NCI-H1048 (cell line): Measurements from ENCODE around the gene GRID2.

Experiments
- DNase-seq: peaks from one replicate; lab custom pipeline; 2025; lab: John Stamatoyannopoulos, UW

The GRID2 gene

DNA sequence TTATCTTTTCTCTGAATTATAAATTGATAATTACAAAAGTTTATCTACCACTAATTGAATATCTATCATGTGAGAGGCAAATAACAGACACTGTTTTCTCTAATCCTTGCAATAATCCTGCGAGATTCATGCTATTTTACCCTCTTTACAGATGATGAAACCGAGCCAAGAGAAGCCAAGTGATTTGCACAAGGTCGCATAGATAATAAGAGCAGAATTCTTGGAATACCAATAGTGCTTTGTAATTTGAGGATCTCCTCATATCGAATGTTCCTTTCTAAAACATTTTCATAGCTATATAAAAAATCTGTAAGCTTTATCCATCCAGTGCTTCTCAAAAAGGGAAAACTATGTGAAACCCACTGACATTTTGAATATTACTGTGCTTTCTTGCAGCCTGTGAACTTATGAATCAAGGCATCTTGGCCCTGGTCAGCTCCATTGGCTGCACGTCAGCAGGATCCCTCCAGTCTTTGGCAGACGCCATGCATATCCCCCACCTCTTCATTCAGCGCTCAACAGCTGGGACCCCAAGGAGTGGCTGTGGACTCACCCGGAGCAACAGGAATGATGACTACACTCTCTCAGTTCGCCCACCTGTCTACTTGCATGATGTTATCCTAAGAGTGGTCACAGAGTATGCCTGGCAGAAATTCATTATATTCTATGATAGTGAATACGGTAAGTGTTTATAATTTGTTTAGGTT, 781.0 kb downstream of the GRID2 start:
- DNase-seq: no peak

DNA sequence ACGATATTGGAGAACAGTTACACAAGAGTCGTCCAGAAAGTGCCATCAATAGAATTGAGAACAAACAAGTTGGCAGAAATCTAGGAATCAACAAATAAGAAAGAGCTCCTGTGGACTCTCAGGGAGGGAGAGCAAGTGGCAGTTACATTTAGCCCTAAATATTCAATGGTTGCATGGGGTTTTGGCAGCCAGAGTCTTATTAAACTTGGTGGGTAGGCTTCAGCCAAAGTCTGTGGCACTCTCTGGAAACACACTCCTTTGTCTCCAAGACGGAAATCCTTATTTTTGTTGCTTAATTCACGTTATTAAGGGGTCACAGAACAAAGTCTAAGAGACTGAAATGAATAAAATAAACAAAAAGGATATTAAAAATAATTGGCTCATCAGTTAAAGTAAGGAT, 782.6 kb downstream of the GRID2 start:
- no peak for DNase-seq

DNA sequence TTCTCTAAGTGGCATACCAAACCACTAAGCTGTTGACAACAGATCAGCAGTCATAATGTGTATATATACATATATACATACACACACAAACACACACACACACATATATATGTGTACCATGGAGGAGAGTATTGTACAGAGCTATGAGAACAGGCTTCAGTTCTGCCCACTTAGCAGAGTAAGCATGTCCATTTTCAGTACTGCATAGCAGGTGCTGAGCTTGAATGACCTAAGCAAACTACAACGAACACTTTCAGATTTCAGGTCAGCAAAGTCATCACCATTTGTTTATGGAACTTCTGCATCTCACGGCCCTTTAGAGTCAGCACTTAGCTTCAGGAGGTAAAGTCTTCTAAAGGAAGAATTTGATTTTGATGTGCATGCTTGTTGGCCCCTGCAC, 789.0 kb downstream of the GRID2 start:
- no peak for DNase-seq

DNA sequence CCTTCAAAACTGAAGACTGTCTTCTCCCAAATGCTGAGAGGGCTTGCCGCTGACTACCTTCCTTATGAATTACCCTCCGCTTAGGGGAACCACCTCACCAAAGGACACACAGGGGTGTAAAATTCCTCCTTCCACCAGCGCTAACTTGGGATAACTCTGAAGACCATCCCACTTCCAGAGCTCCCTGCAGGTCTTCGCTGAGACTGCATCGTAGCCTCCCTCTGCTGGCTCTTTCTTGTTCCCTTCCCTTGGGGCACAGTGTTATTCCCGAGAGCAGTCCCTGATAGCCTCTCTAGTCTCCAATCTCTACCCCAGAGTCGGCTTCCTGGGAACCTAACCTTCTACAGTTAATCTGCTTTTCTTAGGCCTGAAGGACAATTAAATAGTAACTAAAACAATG, 799.3 kb downstream of the GRID2 start:
- no peak for DNase-seq

DNA sequence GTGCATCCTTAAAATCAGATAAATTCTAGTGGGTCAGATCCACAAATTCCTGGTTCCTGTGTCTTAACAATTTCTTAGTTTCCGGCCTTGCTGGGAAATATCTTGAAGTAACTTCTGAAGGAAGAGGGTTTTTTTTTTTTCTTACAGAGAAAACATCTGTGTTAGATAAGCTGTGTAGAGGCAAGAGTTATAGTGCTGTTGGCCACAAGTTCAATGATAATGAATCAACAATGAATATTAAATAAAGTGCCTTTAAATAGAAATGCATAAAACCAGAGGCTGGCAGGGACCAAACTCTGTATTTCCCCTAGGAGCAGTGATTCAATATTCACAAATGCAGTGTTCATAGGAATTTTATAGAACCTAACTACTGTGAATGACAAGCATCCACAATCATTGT, 812.9 kb downstream of the GRID2 start:
- no peak for DNase-seq

DNA sequence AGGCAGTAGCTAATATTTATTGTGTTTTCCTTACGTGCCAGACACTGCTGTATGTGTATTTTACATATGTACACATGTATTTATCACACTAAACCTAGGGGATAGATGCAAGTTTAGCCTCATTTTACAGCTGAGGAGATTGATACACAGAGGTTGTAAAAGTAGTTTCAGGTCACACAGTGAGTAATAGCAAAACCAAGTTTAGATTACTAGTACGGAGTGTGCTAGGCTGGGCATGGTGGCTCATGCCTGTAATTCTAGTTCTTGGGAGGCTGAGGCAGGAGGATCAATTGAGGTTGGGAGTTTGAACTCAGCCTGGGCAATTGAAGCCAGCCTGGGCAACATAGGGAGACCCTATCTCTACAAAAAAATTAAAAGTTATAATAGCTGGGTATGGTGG, 823.7 kb downstream of the GRID2 start:
- no peak for DNase-seq

DNA sequence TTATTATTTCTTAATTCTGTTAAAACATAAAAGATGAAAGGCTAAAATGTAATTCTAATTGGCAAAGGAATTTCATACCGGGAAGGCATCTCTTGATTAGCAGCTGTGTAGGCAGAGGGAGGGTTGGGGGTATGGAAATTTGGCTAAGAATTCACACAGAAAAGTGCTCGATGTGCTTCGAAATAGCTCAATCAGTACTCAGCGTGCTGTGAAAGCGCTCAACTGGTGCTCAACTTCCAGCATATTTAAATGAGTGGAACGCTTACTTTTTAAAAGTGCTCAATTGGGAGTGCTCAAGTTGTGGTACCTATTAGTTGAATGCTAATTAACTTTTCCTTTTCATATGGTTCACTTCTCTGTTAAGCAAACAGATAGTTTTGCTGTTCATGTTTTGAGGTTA, 828.9 kb downstream of the GRID2 start:
- DNase-seq: no peak

DNA sequence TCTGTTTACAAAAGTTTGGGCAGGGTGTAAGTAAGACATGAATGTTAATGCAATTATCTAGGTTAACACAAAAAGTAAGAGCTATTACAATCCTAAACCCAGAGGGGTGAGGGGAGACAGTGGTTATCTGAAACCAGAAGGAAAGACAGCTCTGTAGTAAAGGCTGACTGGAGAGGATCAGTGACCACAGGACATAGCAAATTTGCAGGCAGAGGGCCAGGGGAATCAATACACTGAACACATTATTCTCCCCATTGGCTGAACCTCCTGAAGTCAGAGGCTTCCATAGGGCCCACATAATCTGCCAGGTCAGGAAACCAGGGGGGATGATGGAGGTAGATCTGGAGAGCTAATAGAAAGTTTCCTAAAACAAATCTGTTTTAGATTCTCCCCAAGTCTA, 835.4 kb downstream of the GRID2 start:
- no peak for DNase-seq

DNA sequence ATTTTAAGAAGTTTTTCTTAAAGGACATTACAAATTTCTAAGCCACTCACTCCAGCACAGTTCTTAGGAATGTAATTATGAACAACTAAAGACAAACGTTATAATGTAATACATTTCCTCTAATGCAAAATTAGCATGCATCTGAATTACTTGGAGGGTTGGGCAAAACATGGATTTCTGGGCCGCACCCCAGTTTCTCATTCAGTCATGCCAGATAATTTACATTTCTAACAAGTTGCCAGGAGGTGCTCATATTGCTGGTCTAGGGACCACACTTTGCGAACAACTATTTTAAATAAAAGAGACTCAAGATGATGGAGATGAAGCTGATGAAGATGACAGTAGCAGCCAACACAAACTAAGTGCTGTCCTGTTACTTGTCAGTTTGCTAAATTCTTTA, 840.1 kb downstream of the GRID2 start:
- DNase-seq: no peak

DNA sequence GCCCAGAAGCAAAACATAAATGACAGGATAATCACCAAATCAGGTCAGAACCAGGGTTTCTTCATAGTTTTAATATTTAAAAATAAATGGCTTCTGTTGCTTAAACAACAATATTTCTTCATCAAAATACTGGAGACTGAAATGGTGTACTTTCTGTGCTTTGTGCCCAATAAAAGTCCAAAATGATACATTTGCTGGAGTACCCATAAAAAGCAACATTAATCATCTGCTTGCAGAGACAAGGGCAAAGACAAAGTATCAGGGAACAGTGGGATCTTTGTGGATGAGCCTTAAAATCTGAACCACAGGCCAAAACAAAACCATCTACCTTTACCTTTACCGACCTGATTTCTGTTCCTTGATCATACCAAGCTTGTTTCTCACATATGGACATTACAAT, 840.9 kb downstream of the GRID2 start:
- DNase-seq: no peak

DNA sequence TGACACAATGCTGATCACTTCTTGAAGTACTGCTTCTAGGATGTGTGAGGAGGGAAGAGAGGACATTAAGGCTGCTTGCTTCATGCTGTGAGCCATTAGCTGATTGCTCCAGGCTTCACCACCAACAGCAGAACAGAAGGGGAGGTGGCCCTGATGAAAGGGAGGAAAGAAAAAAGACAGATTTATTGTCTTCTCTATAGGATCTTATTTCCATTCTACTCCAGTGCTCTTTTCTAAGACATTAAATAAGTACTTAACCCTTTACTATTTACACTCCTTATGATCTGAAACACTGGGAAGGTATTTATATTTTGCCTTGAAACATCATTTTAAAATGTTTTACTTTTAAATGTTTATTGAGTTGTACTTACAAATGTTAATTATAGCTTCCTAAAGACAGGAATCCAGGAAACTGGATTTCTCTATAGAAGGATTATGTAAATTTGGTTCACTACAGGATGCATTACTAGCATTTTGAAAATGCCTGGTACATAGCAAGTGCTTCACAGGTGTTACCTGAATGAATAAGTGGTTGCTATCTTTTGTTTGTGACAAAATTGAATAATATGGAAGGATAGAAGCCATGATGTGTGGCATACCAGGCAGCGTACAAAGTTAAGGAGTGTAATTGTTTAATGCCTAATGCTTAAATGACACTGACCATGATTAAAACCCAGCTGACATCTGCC, 843.9 kb downstream of the GRID2 start:
- DNase-seq: no peak

DNA sequence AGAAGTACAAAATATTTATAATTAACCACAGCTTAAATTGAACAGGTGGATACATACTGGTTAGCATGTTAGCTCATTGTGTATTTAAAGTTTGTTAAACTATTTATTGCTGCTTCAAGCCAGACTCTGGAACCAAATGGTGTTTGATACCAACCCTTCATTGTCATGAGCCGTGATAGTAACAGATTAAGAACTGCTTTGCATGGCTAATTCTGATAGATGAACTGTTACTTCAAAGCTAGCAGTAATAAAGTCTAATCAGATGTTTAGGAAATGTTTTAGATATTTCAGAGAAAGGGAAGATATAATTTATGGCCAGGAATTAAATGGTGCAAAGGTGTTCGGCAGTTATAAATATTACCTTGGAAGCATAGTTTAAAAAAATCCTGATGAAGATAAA, 848.7 kb downstream of the GRID2 start:
- no peak for DNase-seq

DNA sequence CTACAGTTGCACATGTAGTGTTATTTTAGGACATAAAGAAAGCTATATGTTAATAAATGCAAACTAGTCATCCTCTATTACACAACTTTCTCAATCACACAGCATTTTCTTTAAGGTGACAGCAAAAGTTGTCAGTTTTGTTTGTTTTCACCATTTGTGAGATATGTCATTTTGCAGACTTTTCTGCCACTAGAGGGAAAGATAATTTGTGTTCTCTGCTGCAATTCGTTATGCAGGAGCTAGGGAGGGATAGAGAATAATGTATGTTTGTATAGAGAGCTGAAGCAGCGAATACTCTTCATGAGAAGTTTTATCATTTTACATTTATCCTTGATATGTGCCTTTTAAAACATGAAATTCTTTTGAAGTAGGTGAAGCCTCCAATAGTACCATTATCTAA, 854.2 kb downstream of the GRID2 start:
- DNase-seq: no peak

DNA sequence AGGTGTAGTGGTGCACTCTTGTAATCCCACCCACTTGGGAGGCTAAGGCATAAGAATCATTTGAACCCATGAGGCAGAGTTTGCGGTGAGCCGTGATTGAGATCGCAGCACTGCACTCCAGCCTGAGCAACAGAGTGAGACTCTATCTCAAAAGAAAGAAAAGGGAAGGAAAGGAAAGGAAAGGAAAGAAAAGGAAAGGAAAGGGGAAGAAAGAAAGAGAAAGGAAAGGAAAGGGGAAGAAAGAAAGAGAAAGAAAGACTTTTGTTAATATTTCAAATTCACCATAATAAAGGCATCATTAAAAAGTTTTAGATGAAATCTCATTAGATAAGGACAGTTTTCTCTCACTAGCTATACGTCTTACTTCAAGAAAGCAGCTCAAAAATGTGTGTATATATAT, 864.3 kb downstream of the GRID2 start:
- no peak for DNase-seq

DNA sequence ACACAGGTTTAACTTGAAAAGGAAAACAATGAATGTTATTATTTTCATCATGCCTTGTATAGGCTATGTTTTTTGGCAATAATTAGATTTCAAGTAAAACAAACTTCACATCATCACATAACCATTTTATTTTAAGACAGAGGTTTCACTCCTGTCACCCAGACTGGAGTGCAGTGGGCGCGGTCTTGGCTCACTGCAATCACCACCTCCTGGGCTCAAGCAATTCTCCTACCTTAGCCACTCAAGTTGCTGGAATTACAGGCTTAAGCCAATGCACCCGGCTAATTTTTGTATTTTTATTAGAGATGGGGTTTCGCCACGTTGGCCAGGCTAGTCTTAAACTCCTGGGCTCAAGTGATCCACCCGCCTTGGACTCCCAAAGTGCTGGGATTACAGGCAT, 866.2 kb downstream of the GRID2 start:
- no peak for DNase-seq

DNA sequence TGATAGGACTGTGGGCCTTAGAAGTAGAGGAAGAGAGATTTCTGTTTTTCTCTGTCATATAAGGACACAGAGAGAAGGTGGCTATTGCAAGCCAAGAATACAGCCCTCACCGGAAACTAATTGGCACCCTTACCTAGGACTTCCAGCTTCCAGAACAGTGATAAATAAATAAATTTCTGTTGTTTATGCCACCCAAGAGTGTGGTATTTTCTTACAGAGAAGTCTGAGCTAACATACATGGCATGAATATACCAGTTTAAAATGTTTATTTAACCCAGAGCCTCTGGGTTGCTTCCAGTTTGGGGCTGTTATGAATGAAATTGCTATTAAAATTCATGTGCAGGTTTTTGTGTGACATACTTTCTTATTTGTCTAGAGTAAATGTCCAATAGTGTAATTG, 870.8 kb downstream of the GRID2 start:
- no peak for DNase-seq

DNA sequence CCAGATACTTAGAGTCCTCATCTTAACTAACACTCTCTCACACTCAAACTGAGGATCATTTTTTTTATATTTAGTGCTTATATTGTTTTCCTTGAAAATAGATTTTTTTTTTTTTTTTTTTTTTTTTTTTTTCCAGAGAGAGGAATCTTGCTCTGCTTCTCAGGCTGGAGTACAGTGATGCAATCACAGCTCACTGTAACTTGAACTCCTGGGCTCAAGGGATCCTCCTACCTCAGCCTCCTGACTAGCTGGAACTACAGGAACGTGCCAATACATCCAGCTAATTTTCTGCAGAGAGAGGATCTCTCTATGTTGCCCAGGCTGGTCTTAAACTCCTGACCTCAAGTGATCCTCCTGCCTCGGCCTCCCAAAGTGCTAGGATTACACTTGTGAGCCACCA, 874.5 kb downstream of the GRID2 start:
- DNase-seq: no peak

DNA sequence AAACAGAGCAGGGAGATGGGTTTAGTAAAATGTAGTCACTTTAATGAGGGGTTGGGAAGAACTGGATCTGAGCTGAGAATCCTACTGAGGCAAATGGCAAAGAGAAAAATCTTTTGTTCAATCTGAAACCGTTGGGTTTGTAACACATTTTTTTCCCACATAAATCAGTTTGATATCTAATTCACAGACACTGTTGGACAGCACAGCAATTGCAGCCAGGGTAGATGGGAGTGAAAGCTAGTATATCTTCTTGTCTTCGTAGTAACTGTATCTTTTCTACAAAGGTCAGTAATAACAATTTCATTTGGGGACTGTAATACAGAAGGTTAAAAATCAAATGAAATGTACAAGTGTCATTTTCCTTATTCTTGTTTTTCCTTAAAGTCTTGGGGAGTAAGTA, 875.3 kb downstream of the GRID2 start:
- DNase-seq: no peak

DNA sequence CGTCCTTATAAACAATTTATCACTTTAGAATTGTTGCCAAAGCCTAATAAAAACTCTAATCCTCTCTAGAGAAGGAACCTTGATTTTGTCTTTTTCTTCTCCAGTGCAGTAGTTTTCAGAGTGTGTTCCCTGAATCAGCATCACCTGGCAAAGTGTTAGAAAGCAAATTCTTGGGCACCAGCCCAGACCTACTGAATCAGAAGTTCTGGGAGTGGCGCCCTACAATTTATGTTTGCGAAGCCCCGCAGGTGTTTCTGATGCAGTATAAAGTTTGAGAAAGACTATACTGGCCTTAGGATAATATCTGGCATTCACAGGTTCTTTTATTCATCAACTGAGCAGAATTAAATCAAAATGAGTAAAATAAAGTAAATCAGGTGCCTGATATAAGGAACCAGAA, 879.0 kb downstream of the GRID2 start:
- DNase-seq: no peak

DNA sequence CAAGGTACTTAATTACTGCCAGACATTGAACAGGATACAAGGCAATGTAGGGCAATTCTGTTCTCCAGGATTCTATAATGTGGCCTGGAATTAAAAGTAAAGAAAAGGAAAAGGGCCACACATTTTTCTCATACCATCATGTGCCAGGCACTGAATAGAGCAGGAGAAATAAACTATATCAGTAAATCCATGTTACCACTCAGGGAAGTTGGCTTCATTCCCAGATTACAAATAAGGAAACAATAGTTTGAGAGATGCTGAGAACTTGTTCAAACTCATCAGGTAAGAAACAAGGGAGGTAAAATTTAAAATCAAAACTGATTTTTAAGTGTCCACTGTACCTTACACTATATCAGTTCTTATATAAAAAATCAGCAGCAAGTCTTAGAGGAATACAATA, 879.8 kb downstream of the GRID2 start:
- no peak for DNase-seq

DNA sequence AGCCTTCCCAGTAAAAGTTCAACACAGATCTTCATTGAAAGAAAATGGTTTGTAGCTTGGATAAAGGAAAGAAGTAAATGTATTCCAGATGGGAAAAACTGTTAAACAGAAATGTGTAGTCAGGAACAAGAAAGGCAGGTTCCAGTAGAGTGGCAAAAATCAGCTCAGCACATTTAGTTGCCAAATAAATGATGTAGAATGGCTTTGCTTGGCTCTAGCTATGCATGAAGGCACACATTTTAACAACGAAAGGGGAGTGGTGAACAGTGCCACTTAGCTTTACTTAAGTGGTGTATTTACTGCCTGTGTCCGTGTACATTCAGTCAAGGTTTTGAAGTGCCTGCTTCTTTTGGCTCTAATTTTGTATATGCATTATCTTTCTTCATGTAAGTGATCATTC, 880.3 kb downstream of the GRID2 start:
- no peak for DNase-seq

DNA sequence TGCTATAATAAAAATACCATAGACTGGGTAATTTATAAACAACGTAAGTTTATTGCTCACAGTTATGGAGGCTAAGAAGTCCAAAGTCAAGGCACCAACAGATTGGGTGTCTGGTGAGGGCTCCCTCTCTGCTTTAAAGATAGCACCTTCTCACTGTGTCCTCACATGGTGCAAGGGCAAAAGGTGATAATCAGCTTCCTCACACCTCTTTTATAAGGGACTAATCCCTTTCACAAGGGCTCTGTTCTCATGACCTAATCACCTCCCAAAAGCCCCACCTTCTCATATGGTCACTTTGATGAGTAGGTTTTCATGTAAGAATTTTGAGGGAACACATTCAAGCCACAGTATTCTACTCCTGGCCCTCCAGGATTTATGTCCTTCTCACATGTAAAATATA, 883.1 kb downstream of the GRID2 start:
- no peak for DNase-seq

DNA sequence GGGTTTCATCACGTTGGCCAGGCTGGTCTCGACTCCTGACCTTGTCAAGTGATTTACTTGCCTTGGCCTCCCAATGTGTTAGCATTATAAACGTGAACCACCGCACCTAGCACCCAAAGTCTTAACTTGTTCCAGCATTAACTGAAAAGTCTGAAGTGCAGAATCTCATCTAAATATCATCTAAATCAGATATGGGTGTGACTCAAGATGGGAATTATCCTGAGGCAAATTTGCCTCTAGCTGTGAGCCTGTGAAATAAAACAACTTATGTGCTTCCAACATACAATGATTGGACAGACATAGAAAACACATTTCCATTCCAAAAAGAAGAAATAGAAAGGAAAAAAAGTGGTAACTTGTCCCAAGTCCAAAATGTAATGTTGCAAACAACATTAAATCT, 883.7 kb downstream of the GRID2 start:
- DNase-seq: no peak

DNA sequence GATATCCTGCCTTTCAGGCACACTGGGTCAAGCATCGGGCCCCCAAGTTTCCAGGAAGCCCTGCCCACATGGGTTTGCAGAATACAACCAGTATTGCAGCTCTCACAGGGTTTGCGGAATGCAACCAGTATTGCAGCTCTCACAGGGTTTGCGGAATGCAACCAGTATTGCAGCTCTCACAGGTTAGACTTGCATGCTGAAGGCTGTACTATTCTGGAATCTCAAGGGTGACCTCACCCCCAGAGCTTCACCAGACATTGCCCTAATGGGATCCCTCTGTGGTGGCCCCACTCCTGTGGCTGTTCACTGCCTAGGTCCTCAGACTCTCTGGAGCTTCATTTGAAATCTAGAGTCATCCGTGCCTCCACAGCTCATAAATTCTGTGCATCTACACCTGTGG, 884.1 kb downstream of the GRID2 start:
- DNase-seq: no peak
